ENCODE measurements around the gene CCDC77.
"Not testable (repeated sequence)": the region's sequence is repeated elsewhere in the genome, so short reads cannot be mapped to it uniquely, and the experiment has no call there.

CCDC77 gene

DNA sequence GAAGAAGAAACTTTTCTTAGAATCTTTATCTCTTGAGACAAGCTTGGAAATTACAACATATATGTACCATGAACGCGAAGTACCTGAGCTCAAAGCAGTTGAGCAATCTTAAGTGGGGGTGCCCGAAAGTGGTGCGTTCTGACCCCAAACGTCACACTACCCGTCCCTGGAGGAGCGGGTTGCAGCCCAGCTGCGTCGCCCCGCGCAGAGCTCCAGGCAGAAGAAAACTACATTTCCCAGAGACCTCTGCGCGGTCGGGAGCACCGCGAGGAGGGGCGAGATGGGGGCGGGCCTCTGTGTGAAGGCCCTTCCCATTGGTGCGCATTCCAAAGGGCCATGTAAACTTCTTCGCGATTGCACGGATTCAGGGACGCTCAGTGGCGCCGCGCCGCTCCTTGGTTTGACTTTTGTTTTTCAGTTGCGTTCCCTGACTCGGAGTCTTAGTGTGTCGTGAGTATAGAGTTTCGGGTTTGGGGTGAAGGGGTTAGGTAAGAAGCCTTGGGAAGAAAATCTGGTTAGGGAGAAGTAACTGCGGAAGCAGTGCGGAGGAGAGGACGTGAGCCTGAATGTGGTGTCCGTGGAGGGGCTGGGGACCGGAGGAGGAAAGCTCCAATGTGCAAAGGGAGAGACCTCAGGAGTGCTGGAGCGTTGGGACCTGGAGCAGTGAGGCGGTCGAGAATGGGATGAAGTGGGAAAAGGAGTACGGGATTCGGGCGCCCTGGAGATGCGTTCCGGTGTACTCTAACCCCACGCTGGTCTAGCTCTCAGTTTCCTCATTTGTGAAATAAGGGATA, at the start of gene CCDC77:
Gene CCDC77, plus strand, starts transcription at position 410 of the 794 bp plus-strand sequence. CDS start 7,740 bp downstream, outside the sequence.
- peak; percentile 93 for DNase-seq (ENCODE audit: low spot score)

GRCh38 chr12:356276-356988, 45.0 kb upstream of the CCDC77 start:
- DNase-seq (ENCODE audit: low spot score) = no peak

- no peak for DNase-seq (ENCODE audit: low spot score)
Observed at GRCh38 chr12:359091-359490, 42.4 kb upstream of the CCDC77 start.

- DNase-seq (ENCODE audit: low spot score) = no peak
Observed at GRCh38 chr12:366820-367219, 34.6 kb upstream of the CCDC77 start.

GRCh38 chr12:367972-368371, 33.5 kb upstream of the CCDC77 start:
- no peak for DNase-seq (ENCODE audit: low spot score)

DNA sequence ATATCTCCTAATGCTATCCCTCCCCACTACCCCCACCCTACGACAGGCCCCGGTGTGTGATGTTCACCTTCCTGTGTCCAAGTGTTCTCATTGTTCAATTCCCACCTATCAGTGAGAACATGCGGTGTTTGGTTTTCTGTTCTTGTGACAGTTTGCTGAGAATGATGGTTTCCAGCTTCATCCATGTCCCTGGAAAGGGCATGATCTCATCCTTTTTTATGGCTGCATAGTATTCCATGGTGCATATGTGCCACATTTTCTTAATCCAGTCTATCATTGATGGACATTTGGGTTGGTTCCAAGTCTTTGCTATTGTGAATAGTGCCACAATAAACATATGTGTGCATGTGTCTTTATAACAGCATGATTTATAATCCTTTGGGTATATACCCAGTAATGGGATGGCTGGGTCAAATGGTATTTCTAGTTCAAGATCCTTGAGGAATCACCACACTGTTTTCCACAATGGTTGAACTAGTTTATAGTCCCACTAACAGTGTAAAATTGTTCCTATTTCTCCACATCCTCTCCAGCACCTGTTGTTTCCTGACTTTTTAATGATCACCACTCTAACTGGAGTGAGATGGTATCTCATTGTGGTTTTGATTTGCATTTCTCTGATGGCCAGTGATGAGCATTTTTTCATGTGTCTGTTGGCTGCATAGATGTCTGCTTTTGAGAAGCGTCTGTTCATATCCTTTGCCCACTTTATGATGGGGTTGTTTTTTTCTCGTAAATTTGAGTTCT, 30.5 kb upstream of the CCDC77 start:
- not testable (repeated sequence) for DNase-seq (ENCODE audit: low spot score)

- DNase-seq (ENCODE audit: low spot score) = no peak
Observed at GRCh38 chr12:386651-387050, 14.8 kb upstream of the CCDC77 start.

DNA sequence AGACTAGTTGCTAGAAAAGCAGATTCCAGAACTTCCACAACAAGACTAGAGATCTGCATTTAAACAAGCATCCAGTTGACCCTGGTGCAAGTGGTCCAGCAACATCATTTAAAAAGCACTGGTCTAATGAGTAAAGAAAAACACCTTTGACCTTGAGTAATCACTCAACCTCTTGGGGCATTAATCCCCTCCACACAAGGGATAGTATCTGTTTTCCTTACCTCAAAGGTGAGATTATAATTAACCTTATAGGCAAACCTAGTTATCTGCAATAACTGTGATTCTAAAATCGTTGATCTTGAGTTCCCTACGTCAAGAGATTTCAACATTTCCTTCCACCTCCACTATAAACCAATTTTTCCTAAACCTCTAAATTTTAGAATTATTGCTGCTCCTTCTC, 13.4 kb upstream of the CCDC77 start:
- DNase-seq (ENCODE audit: low spot score) = no peak

- DNase-seq (ENCODE audit: low spot score) = peak; percentile 37
Observed at GRCh38 chr12:388541-389141, 12.8 kb upstream of the CCDC77 start.

DNA sequence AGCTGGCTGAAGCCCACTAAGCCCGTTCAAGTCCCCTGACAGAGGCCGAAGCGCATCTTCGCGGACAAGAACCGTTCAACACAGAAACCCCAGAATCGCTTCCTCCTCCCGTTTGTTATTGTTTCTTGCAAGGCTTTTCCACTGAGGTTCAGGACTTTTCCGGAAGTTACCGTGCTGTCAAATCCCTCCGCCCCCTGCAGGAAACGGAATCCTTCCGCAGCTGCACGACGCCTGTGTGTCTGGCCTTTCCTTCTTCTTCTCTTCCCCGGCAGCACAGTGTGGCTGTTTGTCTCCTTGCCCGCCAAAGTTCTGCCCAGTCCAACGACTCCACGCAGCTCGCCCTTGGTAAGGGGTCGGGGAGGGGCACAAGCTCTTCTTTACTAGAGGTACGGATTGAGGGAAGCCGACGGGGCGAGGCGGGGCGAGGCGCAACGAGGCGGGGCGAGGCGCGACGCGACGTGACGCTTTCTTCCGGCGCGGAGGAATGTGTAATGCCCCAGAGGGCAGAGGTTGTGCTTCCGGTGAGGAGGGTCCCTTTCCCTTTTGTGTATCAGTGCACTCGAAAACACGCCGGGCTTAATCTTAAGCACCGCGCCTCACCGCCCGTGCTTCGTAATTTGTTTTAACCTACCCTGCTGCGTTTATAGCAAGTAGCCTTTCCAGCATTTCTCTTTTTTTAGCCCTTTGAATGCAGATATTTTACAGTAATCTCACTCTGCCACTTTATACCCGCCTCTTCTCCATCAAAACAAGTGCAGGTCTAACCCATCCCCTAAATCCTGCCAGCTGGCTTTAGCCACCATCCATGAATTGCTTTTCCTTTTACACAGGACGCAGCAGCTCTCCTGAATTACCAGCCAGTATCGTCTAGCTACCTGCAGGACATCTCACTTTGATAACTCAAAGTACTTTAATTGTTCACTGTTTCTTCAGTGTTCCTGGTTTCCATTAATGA, 12.0 kb upstream of the CCDC77 start, which contains the start of gene KDM5A:
Gene KDM5A, minus strand, starts transcription at position 179 of the 955 bp plus-strand sequence. CDS start 229 bp downstream, outside the sequence.
- peak; percentile 90 for DNase-seq (ENCODE audit: low spot score)

DNA sequence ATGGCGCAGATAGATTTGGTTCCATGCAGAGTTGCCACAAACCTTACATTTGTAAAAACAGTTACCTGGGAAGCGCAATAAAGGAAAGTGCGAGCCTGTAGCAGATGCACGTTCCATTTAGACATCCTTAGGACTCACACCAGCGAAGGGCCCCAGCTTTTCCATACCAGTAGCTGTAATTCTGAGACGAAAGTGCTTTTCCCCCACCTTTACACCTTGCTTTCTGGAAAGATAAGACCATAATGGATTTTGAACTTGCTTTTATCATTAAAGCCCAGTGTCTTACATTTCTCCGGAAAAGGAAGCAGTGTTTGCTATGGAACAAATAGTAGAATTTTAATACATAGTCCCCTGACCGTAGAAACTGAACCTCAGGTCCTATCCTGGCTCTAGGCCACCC, 616 bp upstream of the CCDC77 start:
- DNase-seq (ENCODE audit: low spot score) = no peak

DNA sequence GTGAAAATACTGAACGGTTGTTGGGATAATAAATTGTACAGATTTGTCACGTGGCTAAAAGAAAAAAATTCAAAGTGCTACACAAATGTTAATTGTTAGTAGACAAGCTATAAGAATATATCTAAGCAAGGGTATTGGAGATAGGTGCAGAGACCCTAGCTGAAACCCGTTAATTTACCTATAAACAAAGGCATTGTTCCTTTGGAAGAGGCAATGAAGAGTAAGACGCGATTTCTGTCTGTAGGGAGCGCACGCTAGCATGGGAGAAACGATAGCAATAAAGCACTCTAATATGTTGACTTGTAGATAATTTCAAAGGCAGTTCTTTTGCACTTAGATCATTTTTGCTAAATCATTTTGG, 565 bp downstream of the CCDC77 start:
- no peak for DNase-seq (ENCODE audit: low spot score)

DNA sequence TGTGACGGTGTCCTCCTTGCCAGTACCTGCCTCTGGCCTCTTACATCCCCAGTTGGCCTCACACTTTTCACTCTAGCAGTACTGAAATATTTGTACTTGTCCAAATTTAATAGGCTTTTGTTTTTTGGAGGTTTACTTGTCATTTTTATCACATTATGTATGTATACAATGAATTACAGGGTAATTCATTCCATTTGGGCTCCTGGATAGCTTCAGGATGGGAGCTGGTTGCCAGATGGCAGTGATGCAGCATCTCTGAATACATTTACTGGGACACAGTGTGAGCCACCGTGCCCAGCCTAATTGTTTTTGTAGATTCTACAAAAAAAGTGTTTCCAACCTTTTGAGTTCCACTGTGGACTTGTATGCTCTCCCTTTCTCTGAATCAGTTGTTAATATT, 13.4 kb downstream of the CCDC77 start:
- no peak for DNase-seq (ENCODE audit: low spot score)

- DNase-seq (ENCODE audit: low spot score) = no peak
Observed at GRCh38 chr12:418432-418831, 17.0 kb downstream of the CCDC77 start.

- no peak for DNase-seq (ENCODE audit: low spot score)
Observed at GRCh38 chr12:422526-422925, 21.1 kb downstream of the CCDC77 start.

DNA sequence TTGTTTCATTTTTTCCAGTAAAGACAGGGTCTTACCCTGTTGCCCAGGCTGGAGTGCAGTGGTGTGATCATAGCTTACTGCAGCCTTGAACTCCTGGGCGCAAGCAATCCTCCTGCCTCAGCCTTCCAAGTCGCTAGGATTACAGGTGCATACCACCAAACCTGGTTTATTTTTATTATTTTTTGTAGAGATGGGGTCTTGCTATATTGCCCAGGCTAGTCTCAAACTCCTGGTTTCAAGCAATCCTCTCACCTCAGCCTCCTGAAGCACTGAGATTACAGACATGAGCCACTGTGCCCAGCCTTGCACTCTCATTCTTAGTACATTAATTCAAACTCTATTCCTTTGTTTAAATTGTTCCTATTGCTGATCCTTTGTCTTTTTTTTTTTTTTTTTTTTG, 34.3 kb downstream of the CCDC77 start:
- DNase-seq (ENCODE audit: low spot score) = not testable (repeated sequence)

DNA sequence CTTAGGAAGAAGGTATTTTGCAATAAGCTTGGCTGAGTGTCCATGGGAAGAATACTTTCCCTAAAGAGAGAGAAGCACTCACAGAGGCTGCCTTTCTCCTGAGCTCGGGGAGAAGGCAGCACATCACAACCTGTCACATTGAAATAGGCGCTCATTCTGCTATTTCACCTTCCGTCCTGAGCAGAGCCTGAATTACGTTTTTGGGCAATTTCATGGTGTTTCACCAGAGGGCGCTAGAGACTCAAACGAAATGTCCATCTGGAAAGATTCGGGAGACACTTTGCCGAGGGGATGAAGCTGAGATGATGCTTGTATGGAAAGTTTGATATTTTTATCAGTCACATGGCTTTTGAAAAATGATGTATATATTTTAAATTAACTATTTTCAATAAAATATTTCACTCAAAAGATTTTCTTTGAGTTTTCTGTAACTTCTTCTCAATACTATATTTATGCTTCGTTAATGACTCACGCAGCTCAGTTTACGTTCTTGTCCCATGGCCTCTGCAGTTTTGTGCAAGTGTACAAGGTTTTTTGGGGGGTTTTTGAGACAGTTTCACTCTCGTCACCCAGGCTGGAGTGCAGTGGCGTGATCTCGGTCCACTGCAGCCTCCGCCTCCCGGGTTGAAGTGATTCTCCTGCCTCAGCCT, 40.9 kb downstream of the CCDC77 start:
- peak; percentile 36 for DNase-seq (ENCODE audit: low spot score)

GRCh38 chr12:447141-447540, 45.7 kb downstream of the CCDC77 start:
- DNase-seq (ENCODE audit: low spot score) = no peak

GRCh38 chr12:449203-449602, 47.8 kb downstream of the CCDC77 start:
- DNase-seq (ENCODE audit: low spot score) = no peak

DNA sequence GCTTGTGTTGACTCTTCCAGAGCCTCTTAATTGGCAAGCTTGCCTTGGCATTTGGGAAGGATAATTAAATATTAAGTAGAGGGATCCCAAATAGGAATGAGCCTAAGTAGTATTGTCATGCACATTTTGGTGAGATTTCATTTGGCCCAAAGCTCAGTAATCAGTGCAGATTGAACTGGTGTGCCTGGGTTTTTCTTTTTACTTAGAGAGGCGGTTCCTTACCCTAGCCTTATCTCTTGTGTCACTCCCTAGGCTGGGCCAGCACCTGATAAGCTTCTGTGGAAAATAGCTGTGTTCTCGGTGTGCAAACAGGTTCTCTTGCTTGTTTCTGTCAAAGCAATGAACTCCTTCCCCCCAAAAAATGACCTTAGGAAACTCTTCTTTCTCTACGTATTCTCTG, 49.0 kb downstream of the CCDC77 start:
- DNase-seq (ENCODE audit: low spot score) = no peak
